GM12891 (cell line): ENCODE measurements around the gene NDST1.

ENCODE experiments used
- DNase-seq: peaks from one replicate; pipeline ENCODE4 v3.0.0; 2011; ENCODE audit warnings: low spot score; ENCODE audit not compliant: insufficient read length
- FAIRE-seq: peaks from 2 replicates; lab custom pipeline; 2011; peaks lifted over from hg19 to GRCh38; lab: Jason Lieb, UNC
- PAX5 ChIP-seq: IDR thresholded peaks from 2 replicates; pipeline ENCODE4 v1.6.1; 2011; ENCODE audit warnings: low read length, moderate library complexity, mild to moderate bottlenecking; ENCODE audit not compliant: insufficient read depth, severe bottlenecking
- POLR2A ChIP-seq: IDR thresholded peaks from 2 replicates; pipeline ENCODE4 v1.6.1; 2011; ENCODE audit warnings: low read depth, low read length, control low read depth
- POLR2AphosphoS5 ChIP-seq: IDR thresholded peaks from 2 replicates; pipeline ENCODE4 v1.6.1; 2011; ENCODE audit warnings: low read depth, low read length, control low read depth
- POU2F2 ChIP-seq: IDR thresholded peaks from 2 replicates; pipeline ENCODE4 v1.6.1; 2011; ENCODE audit warnings: low read depth, mild to moderate bottlenecking, control low read depth, low read length, moderate library complexity
- SPI1 ChIP-seq: IDR thresholded peaks from 2 replicates; pipeline ENCODE4 v1.6.1; 2011; ENCODE audit warnings: low read depth, low read length, control low read depth
- TAF1 ChIP-seq: IDR thresholded peaks from 2 replicates; pipeline ENCODE4 v1.6.1; 2011; ENCODE audit warnings: low read depth, low read length, control low read depth

Gene NDST1

DNA sequence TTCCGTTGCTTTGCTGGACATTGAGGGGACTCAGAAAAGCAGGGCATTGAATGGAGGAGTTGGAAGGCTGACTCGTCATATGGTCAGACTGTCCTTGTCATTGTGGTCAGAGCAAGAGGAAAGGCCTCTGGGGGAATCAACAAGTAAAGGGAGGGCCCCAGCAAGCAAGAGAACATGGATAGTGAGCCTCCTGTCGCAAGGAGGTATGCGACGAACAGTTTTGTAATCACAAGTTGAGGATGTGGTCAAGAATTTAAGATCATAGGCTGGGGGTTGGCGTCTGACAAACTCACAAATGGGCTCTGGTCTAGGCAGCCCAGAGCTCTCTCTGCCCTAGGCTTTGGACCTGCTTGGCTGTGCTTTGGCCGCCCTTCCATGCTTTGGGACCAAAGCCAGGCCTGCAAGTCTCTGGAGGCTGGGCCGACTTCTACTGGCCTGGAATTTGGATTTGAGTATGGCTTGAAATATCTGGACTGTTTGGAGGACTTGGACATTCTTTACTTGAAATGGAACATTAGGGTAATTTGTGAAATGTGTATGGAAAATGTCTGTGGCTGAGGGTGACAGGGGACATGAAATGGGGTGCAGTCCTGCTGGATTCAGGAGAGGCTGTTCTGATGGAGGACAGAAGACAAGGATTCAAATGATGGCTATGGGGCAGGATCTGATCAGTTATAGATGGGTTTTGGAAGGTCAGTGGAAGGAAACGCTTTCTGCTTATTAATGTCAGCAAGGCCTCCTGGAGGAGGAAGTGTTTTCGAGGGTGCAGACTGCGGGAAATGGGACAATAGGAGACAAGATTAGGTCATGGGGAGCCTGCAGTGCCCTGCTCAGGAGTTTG is 19.2 kb upstream of the NDST1 start:
- DNase-seq: no peak
- no peak for TF ChIP-seq POLR2A
- TF ChIP-seq TAF1: no peak
- TF ChIP-seq POLR2AphosphoS5: no peak
- no peak for TF ChIP-seq POU2F2
- no peak for TF ChIP-seq PAX5
- no peak for TF ChIP-seq SPI1
- no peak for FAIRE-seq

DNA sequence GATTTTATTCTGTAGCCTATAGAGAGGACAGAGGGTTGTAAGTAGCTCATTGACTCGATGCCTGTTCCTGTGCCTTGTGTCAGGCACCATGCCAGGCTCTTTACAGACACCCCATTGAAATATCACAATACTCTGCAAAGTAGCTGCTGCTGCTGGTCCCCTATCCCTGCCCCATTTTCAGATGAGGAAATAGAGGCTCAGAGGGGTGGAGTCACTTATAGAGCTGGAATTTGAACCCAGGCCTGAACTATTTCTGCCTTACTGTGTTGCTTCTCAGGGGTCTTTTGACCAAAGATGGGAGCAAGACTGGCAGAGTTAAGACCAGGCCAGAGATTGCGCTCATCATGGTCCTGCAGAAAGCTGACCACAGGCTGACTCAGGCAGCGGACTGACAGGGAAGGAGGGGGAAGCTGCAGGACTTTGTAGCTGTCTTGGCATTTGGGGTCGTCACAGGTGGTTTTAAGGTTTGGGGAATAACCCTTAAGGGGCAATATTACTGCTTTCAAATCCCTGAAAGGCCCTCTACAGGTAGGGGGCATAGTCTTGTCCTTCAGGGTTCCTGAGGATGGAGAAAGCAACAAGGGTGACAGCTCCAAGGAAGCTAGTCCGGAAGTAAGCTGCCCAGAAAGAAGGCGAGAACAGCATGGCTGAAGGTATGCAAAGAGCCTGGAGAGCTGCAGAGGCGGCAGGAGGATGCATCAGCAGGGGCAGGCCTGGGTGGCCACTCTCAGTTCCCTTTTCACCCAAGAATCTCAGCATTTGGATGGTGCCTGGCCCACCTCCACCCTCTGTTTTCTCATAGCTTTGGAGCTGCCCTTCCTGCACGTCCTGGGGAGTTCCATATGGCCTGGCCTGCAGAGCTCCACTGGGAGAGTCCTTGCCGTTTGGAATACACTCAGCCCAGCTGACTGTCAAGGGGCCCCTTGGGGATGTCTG is 18.3 kb upstream of the NDST1 start:
- peak; percentile 74 for DNase-seq
- FAIRE-seq: peak; percentile 82
- TF ChIP-seq POLR2AphosphoS5 (no peak), PAX5 (no peak), POLR2A (no peak), POU2F2 (peak; percentile 97), SPI1 (peak; percentile 99)

GRCh38 chr5:150490296-150490669 is 17.6 kb upstream of the NDST1 start:
- TF ChIP-seq TAF1 (no peak), PAX5 (no peak)
- FAIRE-seq: no peak
- DNase-seq: no peak

DNA sequence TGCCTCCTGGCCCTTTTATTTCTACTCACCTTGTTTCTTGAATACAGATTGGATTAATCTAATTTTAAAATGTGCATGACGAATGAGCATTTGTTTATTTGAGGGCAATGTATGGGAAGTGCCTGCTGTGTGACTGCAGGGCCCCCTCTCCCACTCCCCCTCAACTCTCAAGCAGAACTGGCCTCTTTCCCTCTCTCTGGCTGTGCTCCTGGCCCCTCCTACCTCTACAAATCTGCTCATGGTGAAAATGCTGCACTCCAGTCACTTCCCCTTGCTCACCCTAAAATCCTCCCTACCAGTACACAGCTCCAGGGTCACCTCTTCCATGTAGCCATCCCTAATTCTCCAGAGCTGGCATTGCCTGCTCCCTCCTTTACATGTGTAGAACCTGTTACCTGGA is 17.2 kb upstream of the NDST1 start:
- DNase-seq (no peak), FAIRE-seq (peak; percentile 13)
- TF ChIP-seq SPI1 (peak; percentile 33; the same call in 1 of the 2 replicates), POLR2A (no peak)

DNA sequence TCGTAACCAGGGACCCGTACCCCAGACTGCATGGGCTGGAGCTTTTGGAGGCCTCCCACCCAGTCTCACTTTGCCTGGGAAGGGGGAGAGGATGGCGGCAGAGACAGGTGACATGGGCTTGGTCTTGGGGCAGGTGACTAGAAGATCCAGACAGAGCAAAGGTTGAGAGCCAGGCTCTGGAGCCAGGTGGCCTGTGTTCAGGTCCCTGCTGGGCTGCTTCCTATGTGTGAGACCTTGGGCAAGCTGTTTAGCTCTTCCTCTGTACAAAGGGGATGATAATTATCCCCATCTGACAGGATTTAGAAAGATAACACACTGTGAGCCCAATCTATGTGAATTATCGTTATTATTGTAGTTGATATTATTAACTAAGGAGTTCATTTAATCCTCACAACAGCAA is 16.1 kb upstream of the NDST1 start:
- no peak for TF ChIP-seq TAF1
- FAIRE-seq: no peak
- DNase-seq: no peak

DNA sequence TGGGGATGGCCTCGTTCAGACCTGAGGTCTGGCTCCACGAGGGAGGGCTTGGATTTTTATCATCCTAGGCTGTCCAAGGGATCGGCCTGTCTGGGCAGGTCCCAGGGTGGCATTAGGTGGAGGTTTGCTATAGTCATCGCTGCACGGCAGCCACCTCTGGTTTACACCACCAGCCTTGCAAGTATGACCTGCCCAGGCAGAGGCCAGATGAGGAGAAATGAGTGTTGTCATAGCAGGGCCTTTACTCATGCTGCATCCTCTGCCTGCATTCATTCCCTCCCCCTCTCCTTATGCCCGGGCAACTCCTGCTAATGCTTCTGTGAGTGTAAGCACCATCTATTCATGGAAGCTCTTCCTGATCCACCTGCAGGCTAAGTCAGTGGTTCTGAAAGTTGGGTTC is 15.3 kb upstream of the NDST1 start:
- no peak for DNase-seq
- no peak for FAIRE-seq
- TF ChIP-seq POLR2A (no peak), POU2F2 (no peak), POLR2AphosphoS5 (no peak), SPI1 (no peak), TAF1 (no peak), PAX5 (no peak)

DNA sequence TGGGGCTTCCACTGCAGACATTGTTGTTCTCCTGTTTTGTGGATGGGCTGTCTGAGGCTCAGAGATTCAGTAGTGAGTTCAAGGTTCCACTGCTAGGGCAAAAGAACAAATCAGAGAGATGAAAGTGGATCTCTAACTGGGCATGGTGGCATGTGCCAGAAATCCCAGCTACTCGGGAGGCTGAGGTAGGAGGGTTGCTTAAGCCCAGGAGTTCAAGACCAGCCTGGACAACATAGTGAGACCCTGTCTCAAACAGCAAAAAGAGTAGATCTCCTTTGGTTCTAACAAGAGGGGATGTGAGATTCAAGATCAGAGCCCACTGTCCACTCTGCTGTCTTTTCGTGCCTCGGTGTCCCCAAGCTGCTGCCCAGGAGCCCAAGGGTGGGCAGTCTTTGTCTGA is 11.8 kb upstream of the NDST1 start:
- DNase-seq (no peak), FAIRE-seq (no peak)
- TF ChIP-seq POLR2A (no peak), POU2F2 (no peak), TAF1 (no peak), POLR2AphosphoS5 (no peak), PAX5 (no peak)

DNA sequence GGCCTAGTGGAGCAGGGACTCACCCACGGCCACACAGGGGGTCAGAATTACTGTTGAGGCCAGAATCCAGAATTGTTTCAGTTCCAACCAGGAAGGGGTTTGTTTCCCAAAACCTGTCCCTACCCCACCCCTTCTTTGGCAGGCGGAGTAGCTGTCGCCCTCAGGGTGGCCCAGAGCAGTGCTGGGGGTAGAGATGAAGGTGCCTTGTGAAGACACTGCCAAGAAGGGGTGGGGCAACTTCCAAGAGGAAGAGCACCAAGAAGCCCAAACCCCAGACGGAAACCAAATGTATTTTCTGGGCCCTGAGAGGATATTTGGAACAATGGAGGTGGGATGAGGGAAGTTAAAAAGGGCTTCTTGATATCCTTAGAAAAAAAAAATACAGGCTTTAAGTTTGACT is 11.4 kb upstream of the NDST1 start:
- FAIRE-seq (no peak), DNase-seq (no peak)
- TF ChIP-seq POLR2A (no peak), SPI1 (no peak), POLR2AphosphoS5 (no peak), PAX5 (no peak), POU2F2 (no peak), TAF1 (no peak)

DNA sequence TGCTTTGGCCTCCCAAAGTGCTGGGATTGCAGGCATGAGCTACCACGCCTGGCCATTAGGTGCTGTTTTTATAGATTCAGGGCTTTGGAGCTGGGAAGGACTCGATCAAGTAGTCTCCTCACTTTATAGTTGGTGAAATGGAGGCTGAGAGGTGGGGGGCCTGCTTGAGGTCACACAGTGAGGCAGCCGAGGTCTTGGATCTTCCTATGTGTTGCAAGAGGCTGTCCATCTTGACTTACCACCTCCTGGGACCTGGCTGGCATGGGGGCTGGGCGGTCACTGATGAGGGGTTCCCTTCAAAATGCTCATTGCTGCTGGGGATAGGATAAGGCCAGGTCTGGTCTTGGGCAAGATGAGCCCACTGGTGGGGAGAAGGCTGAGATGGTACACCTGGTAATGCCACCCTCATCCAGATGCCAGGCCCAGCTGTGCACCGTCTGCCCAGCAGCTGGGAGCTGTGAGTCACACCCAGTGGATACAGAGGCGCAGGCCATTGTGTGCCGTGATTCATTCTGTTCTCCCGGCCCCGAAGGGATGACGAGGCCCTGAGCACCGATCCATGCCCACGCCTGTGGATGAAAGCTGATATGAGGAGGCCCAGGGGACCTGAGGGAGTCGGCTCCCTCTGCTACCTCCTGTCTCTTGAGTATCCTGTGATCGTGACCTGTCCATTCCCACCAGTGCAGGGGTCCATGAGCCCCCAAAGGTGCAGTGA is 10.5 kb upstream of the NDST1 start:
- no peak for TF ChIP-seq TAF1
- no peak for TF ChIP-seq POLR2A
- no peak for TF ChIP-seq POU2F2
- no peak for TF ChIP-seq PAX5
- no peak for TF ChIP-seq POLR2AphosphoS5
- no peak for TF ChIP-seq SPI1
- FAIRE-seq (no peak), DNase-seq (no peak)

- peak; percentile 48 for FAIRE-seq
- DNase-seq: no peak
These were observed 10.0 kb upstream of the NDST1 start for GRCh38 chr5:150497989-150498317.

More at GRCh38 chr5:150497989-150498317, 10.0 kb upstream of the NDST1 start:
- TF ChIP-seq POLR2AphosphoS5 (no peak), SPI1 (no peak), TAF1 (no peak), POU2F2 (no peak), POLR2A (no peak), PAX5 (no peak)
